A673 (cell line): ENCODE results near the gene SMTN. TPM values are rescaled to one million over a fixed set of nuclear protein-coding genes. Genes with fewer than 3 reads are reported as not detected.

Experiments used
- BruUV-seq: library from RNA; stranded (reverse); fragments of 400-500 nt; replicated peaks from 2 replicates; lab custom pipeline; 2021; lab: Mats Ljungman, UMichigan
- CTCF ChIA-PET: fragments of 300-600 bp; sonication (Branson Sonifier 250); formaldehyde crosslinking; loops from one replicate; lab custom pipeline; 2022; ENCODE audit warnings: antibody characterized with exemption; lab: Charles Lee
- POLR2A ChIA-PET: fragments of 300-600 bp; sonication (Branson Sonifier 250); formaldehyde crosslinking; loops from one replicate; lab custom pipeline; 2022; ENCODE audit warnings: antibody characterized with exemption; ENCODE audit not compliant: low non-redundant PET; lab: Charles Lee
- DNase-seq: peaks from one replicate; pipeline ENCODE4 v3.0.0-alpha.2; 2015; ENCODE audit warnings: low spot score
- H3K27ac ChIP-seq: fragments of 200-600 bp; sonication (generic); 2 replicates; pipeline ENCODE4 v1.5.1; 2016; ENCODE audit warnings: mixed run types, low read depth, mild to moderate bottlenecking, mixed read lengths, antibody characterized with exemption, low read length; ENCODE audit not compliant: poor library complexity, severe bottlenecking
- H3K27me3 ChIP-seq: fragments of 200-600 bp; sonication (generic); replicated peaks from 2 replicates; pipeline ENCODE4 v1.6.1; 2017; ENCODE audit warnings: mixed run types, low read depth, mild to moderate bottlenecking, mixed read lengths, antibody characterized with exemption, low read length; ENCODE audit not compliant: insufficient read depth, poor library complexity
- H3K36me3 ChIP-seq: fragments of 200-600 bp; sonication (generic); 2 replicates; pipeline ENCODE4 v1.6.1; 2016; ENCODE audit warnings: mixed run types, mild to moderate bottlenecking, mixed read lengths, antibody characterized with exemption, low read length; ENCODE audit not compliant: insufficient read depth, poor library complexity, severe bottlenecking
- H3K4me1 ChIP-seq: fragments of 200-600 bp; sonication (generic); 2 replicates; pipeline ENCODE4 v1.6.1; 2017; ENCODE audit warnings: mixed run types, mild to moderate bottlenecking, mixed read lengths, antibody characterized with exemption, low read length; ENCODE audit not compliant: insufficient read depth, poor library complexity, severe bottlenecking
- H3K4me3 ChIP-seq: fragments of 200-600 bp; sonication (generic); 2 replicates; pipeline ENCODE4 v1.5.1; 2016; ENCODE audit warnings: low read depth, mixed run types, mild to moderate bottlenecking, mixed read lengths, low read length; ENCODE audit not compliant: poor library complexity, severe bottlenecking
- H3K9me3 ChIP-seq: fragments of 200-600 bp; sonication (generic); 2 replicates; pipeline ENCODE4 v1.6.1; 2016; ENCODE audit warnings: mixed run types, low read depth, mild to moderate bottlenecking, mixed read lengths, antibody characterized with exemption, low read length; ENCODE audit not compliant: poor library complexity, severe bottlenecking
- EZH2 ChIP-seq: fragments of 200-600 bp; sonication (generic); IDR thresholded peaks from 2 replicates; pipeline ENCODE4 v1.6.1; 2017; ENCODE audit warnings: borderline replicate concordance, low read depth, mild to moderate bottlenecking, mixed read lengths, antibody characterized with exemption, low read length; ENCODE audit not compliant: poor library complexity, severe bottlenecking
- intact Hi-C: fragments of 100-400 bp; cut with micrococcal nuclease; formaldehyde crosslinking; loops from one replicate; pipeline ENCODE4 v1.10.0; 2022; ENCODE audit not compliant: unreplicated experiment
- total RNA-seq: library from RNA; stranded (reverse); gene quantifications from 2 replicates; pipeline ENCODE4 v1.2.3, GENCODE V29; 2021
- TF ChIP-seq, protein P1 (sequence below): fragments of 300-800, 200-600 bp; sonication (generic); conservative IDR thresholded peaks from 2 replicates; pipeline ENCODE4 v1.5.1; 2017; ENCODE audit warnings: low read depth, mild to moderate bottlenecking, antibody characterized with exemption, low read length, moderate library complexity, mixed read lengths

SMTN gene
- total RNA-seq, 1 experiment from 2014 or later, result 40.0 TPM

- TF ChIP-seq EZH2, result no peak
- TF ChIP-seq, protein P1, sequence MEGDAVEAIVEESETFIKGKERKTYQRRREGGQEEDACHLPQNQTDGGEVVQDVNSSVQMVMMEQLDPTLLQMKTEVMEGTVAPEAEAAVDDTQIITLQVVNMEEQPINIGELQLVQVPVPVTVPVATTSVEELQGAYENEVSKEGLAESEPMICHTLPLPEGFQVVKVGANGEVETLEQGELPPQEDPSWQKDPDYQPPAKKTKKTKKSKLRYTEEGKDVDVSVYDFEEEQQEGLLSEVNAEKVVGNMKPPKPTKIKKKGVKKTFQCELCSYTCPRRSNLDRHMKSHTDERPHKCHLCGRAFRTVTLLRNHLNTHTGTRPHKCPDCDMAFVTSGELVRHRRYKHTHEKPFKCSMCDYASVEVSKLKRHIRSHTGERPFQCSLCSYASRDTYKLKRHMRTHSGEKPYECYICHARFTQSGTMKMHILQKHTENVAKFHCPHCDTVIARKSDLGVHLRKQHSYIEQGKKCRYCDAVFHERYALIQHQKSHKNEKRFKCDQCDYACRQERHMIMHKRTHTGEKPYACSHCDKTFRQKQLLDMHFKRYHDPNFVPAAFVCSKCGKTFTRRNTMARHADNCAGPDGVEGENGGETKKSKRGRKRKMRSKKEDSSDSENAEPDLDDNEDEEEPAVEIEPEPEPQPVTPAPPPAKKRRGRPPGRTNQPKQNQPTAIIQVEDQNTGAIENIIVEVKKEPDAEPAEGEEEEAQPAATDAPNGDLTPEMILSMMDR, result no peak
- Histone ChIP-seq H3K36me3 (peaks cover 26% of the 10 kb centered on the region), H3K27me3 (no peaks in the 10 kb centered on the region), H3K4me1 (peaks cover 25% of the 10 kb centered on the region), H3K9me3 (peaks cover 3% of the 10 kb centered on the region), H3K4me3 (peak overlapping the region; percentile 82), H3K27ac (peak overlapping the region; percentile 81)
- no TSS peak for BruUV-seq
- intact Hi-C loops, result no loop called here
- POLR2A ChIA-PET, result no interaction called here
- DNase-seq, result no peak
- CTCF ChIA-PET, result interaction anchor here (0.9 kb wide), 1 partner anchor 33 kb away, joined by 3 read pairs; the partner anchor contains the start of gene SELENOM
Measured at GRCh38 chr22:31140746-31141145, 59.6 kb downstream of the SMTN start.

DNA sequence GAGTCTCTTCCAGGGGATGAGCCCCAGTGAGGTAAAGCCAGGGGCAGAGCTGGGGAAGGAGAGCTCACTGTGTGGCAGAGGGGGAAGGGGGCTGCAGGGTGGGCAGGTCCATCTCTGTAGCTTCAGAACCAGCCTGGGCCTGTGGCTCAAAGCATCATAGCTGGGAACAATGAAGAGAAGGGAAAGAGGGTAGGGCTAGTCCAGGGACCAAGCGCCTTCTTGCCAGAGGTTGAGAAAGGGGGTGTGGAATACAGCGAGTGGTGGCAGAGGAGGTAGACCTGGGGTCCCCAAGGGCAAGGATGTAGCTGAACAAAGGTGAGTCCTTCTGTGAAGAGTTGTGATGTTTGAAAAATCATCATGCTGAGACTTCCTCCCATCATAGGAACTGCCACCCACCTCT is 60.4 kb downstream of the SMTN start:
- ChIA-PET POLR2A (interaction anchor here (0.6 kb wide), 1 partner anchor 324 kb away, joined by 3 read pairs; no protein-coding TSS in a partner anchor), CTCF (no interaction called here)
- intact Hi-C loops, result no loop called here
- H3K27me3 ChIP-seq, result no peaks in the 10 kb centered on the region
- H3K27ac ChIP-seq, result peak overlapping the region; percentile 81
- DNase-seq, result no peak
- no peak overlapping the region for H3K4me3 ChIP-seq
- H3K36me3 ChIP-seq, result peaks cover 18% of the 10 kb centered on the region
- peaks cover 25% of the 10 kb centered on the region for H3K4me1 ChIP-seq
- no TSS peak for BruUV-seq
- TF ChIP-seq EZH2, result no peak
- TF ChIP-seq, protein P1, result no peak
- peaks cover 3% of the 10 kb centered on the region for H3K9me3 ChIP-seq

- ChIA-PET CTCF (no interaction called here), POLR2A (no interaction called here)
- DNase-seq, result no peak
- H3K4me1 ChIP-seq, result peaks cover 25% of the 10 kb centered on the region
- TF ChIP-seq, protein P1, result no peak
- TF ChIP-seq EZH2, result no peak
- H3K27me3 ChIP-seq, result no peaks in the 10 kb centered on the region
- intact Hi-C loops, result no loop called here
- no peak overlapping the region for H3K4me3 ChIP-seq
- H3K27ac ChIP-seq, result no peak overlapping the region
- BruUV-seq, result no TSS peak
- H3K36me3 ChIP-seq, result peaks cover 11% of the 10 kb centered on the region
- H3K9me3 ChIP-seq, result peaks cover 3% of the 10 kb centered on the region
Measured at GRCh38 chr22:31142285-31142684, 61.2 kb downstream of the SMTN start.
